Liver (tissue), 9 donors: ENCODE data around the gene GPR62. TPM values are rescaled to one million over a fixed set of nuclear protein-coding genes. Genes with fewer than 3 reads are reported as not detected.
A peak's percentile ranks its signal among the peaks of the same experiment; 100 is the strongest.

Experiments
- DNase-seq: peaks from one replicate; pipeline ENCODE4 v3.0.0-alpha.2; 2017; ENCODE audit warnings: low spot score
- H3K27ac ChIP-seq, 2 donors: one replicate each; pipeline ENCODE4 v1.7.0; 2013; ENCODE audit warnings: inconsistent platforms in 2 of 2, low read length in 2 of 2, control low read depth in 1 of 2, low read depth in 1 of 2, mild to moderate bottlenecking in 1 of 2
- H3K27me3 ChIP-seq, 4 donors: one replicate each; pipeline versions ENCODE4 v1.6.1 to v1.7.0; 2013; ENCODE audit warnings: low read length in 3 of 4, inconsistent platforms in 1 of 4, mild to moderate bottlenecking in 1 of 4, moderate library complexity in 1 of 4; ENCODE audit not compliant: control insufficient read depth in 4 of 4, insufficient read depth in 4 of 4
- H3K36me3 ChIP-seq, 4 donors: one replicate each; pipeline versions ENCODE4 v1.6.1 to v1.7.0; 2013; ENCODE audit warnings: low read length in 3 of 4, mild to moderate bottlenecking in 3 of 4, low read depth in 1 of 4, moderate library complexity in 1 of 4; ENCODE audit not compliant: control insufficient read depth in 4 of 4, insufficient read depth in 3 of 4
- H3K4me1 ChIP-seq, 4 donors: one replicate each; pipeline versions ENCODE4 v1.6.1 to v1.7.0; 2013; ENCODE audit warnings: low read length in 3 of 4, mild to moderate bottlenecking in 3 of 4, moderate library complexity in 1 of 4; ENCODE audit not compliant: control insufficient read depth in 4 of 4, insufficient read depth in 4 of 4
- H3K4me3 ChIP-seq, 3 donors: one replicate each; pipeline versions ENCODE4 v1.6.1 to v1.7.0; 2013; ENCODE audit warnings: low read length in 3 of 3, control low read depth in 1 of 3, low read depth in 1 of 3, mild to moderate bottlenecking in 1 of 3
- H3K9ac ChIP-seq, 2 donors: one replicate each; pipeline ENCODE4 v1.7.0; 2013; ENCODE audit warnings: low read length in 2 of 2, mild to moderate bottlenecking in 2 of 2, moderate library complexity in 2 of 2, control low read depth in 1 of 2, low read depth in 1 of 2
- H3K9me3 ChIP-seq, 4 donors: one replicate each; pipeline versions ENCODE4 v1.6.1 to v1.7.0; 2013; ENCODE audit warnings: low read length in 3 of 4; ENCODE audit not compliant: control insufficient read depth in 4 of 4
- FOXA1 ChIP-seq: IDR thresholded peaks from 2 replicates; pipeline ENCODE4 v1.6.1; 2016; ENCODE audit warnings: antibody characterized with exemption
- FOXA2 ChIP-seq: IDR thresholded peaks from 2 replicates; pipeline ENCODE4 v1.6.1; 2016; ENCODE audit warnings: antibody characterized with exemption
- GABPA ChIP-seq, 2 donors: IDR thresholded peaks in 1 of 2; conservative IDR thresholded peaks in 1 of 2; 2 replicates each; pipeline ENCODE4 v1.6.1; 2016; ENCODE audit warnings: antibody characterized with exemption in 2 of 2, mild to moderate bottlenecking in 1 of 2, moderate library complexity in 1 of 2
- HNF4G ChIP-seq: IDR thresholded peaks from 2 replicates; pipeline ENCODE4 v1.6.1; 2016; ENCODE audit warnings: antibody characterized with exemption
- JUND ChIP-seq, 2 donors: IDR thresholded peaks; 2 replicates each; pipeline ENCODE4 v1.6.1; 2016; ENCODE audit warnings: antibody characterized with exemption in 2 of 2
- NR2F2 ChIP-seq: IDR thresholded peaks from 2 replicates; pipeline ENCODE4 v1.6.1; 2016; ENCODE audit warnings: antibody characterized with exemption
- RAD21 ChIP-seq, 2 donors: IDR thresholded peaks; 2 replicates each; pipeline ENCODE4 v1.6.1; 2016; ENCODE audit warnings: antibody characterized with exemption in 2 of 2, mild to moderate bottlenecking in 2 of 2
- RXRA ChIP-seq, 2 donors: IDR thresholded peaks; 2 replicates each; pipeline ENCODE4 v1.6.1; 2017 to 2018; ENCODE audit warnings: antibody characterized with exemption in 2 of 2, mild to moderate bottlenecking in 1 of 2
- SP1 ChIP-seq: IDR thresholded peaks from 2 replicates; pipeline ENCODE4 v1.6.1; 2018; ENCODE audit warnings: antibody characterized with exemption, mild to moderate bottlenecking
- TAF1 ChIP-seq: conservative IDR thresholded peaks from 2 replicates; pipeline ENCODE4 v1.6.1; 2016; ENCODE audit warnings: antibody characterized with exemption, mild to moderate bottlenecking
- YY1 ChIP-seq: IDR thresholded peaks from 2 replicates; pipeline ENCODE4 v1.6.1; 2016; ENCODE audit warnings: antibody characterized with exemption, mild to moderate bottlenecking
- WGBS: extraction: QIAGEN DNeasy Blood & Tissue Kit; methylation state at CpG from one replicate; pipeline ENCODE4 v1.1.7; 2013; 5-methylcytosine and 5-hydroxymethylcytosine counted together
- polyA plus RNA-seq, 2 donors: library from polyadenylated mRNA; stranded (reverse) in 1 of 2; unstranded in 1 of 2; fragments of 200-250 nt in 1 of 2; fragments of >200 nt in 1 of 2; fragmentation: Nextera tagmentation in 1 of 2; extraction: Ambion mirVana in 1 of 2; gene quantifications; one replicate each; pipeline versions ENCODE4 v1.2.1 to v1.2.3, GENCODE V29; 2013 to 2015
- total RNA-seq, 2 donors: library from RNA; depleted of rRNA; stranded (reverse); fragments of >200 nt; gene quantifications; one replicate each; pipeline ENCODE4 v1.2.3, GENCODE V29; 2014
- TF ChIP-seq, protein P1 (sequence below): IDR thresholded peaks from 2 replicates; pipeline ENCODE4 v1.6.1; 2016; ENCODE audit warnings: antibody characterized with exemption, mild to moderate bottlenecking
- TF ChIP-seq, protein P2 (sequence below): IDR thresholded peaks from 2 replicates; pipeline ENCODE4 v1.6.1; 2016; ENCODE audit warnings: antibody characterized with exemption
- TF ChIP-seq, protein P3 (sequence below): IDR thresholded peaks from 2 replicates; pipeline ENCODE4 v1.6.1; 2016; ENCODE audit warnings: antibody characterized with exemption
- TF ChIP-seq, protein P4 (sequence below): IDR thresholded peaks from 2 replicates; pipeline ENCODE4 v1.6.1; 2016; ENCODE audit warnings: antibody characterized with exemption
- TF ChIP-seq, protein P5 (sequence below): fragments of 150-350 bp; IDR thresholded peaks from 2 replicates; pipeline ENCODE4 v1.5.1; 2017; ENCODE audit warnings: improper control_type of control experiment, low read depth, low read length; ENCODE audit not compliant: missing input control
- donor health status: healthy.
- donor health status: healthy.
- donor health status: healthy.
- donor health status: healthy.
- donor health status: healthy.

The GPR62 gene
- total and polyA plus RNA-seq, 4 donors: 0.07 to 0.08 TPM; not detected in 2

DNA sequence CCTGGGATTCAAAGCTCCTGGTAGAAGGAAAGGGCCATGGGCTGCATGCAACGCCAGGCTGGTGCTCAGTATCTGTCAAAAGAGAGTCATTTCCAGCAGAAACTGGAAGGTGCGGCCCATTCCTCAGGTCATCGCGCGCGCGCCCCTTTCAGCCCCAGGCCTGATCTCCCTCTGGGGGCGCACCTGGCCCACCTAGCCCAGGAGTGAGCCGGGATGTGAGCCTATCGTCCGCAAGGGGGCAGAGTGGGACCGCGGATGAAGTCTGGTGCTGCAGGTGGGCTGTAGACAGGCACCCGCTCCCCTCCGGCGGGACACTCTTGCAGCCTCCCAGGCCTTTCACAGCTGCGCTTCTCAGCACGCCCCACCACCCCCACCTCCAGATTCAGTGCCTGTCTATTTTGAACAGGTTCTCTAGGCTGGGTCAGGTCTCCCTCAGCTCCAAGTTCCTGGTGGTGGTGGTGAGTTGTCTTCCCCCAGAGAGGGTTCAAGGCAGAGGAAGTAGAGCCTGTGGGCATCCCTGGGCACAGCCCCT lies 46.3 kb downstream of the GPR62 start:
- H3K9ac ChIP-seq: no peak overlapping the region

DNA sequence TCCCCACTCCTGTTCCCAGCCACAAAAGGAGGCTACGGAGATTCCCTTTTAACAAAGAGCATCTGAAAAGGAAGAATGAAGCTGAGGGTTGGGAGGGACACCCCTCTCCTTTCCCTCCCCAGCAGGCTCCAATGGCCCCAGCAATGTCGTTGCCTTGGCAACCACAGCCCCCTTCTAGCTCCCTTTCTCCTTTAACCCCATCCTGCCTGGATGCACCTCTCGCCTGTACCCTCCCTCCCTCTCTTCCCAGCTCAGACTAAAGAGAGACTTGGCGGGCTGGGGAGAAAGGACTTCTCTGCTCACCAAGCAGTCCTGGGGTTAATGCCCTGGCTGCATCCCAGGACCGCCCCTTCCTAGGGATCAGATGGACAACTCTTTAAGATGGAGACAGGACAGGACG lies 47.6 kb downstream of the GPR62 start:
- TF ChIP-seq, protein P1, sequence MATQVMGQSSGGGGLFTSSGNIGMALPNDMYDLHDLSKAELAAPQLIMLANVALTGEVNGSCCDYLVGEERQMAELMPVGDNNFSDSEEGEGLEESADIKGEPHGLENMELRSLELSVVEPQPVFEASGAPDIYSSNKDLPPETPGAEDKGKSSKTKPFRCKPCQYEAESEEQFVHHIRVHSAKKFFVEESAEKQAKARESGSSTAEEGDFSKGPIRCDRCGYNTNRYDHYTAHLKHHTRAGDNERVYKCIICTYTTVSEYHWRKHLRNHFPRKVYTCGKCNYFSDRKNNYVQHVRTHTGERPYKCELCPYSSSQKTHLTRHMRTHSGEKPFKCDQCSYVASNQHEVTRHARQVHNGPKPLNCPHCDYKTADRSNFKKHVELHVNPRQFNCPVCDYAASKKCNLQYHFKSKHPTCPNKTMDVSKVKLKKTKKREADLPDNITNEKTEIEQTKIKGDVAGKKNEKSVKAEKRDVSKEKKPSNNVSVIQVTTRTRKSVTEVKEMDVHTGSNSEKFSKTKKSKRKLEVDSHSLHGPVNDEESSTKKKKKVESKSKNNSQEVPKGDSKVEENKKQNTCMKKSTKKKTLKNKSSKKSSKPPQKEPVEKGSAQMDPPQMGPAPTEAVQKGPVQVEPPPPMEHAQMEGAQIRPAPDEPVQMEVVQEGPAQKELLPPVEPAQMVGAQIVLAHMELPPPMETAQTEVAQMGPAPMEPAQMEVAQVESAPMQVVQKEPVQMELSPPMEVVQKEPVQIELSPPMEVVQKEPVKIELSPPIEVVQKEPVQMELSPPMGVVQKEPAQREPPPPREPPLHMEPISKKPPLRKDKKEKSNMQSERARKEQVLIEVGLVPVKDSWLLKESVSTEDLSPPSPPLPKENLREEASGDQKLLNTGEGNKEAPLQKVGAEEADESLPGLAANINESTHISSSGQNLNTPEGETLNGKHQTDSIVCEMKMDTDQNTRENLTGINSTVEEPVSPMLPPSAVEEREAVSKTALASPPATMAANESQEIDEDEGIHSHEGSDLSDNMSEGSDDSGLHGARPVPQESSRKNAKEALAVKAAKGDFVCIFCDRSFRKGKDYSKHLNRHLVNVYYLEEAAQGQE: no peak
- TF ChIP-seq GABPA (IDR thresholded peaks at IDR 0.05 in 1 of 2, conservative IDR thresholded peaks at IDR 0.05 in 1 of 2) (no peak), SP1 (no peak), HNF4G (no peak), RAD21 (IDR thresholded peaks at IDR 0.05) (no peak), FOXA1 (no peak), TAF1 (no peak), FOXA2 (no peak), JUND (IDR thresholded peaks at IDR 0.05) (no peak), YY1 (no peak), NR2F2 (no peak)
- TF ChIP-seq, protein P2, sequence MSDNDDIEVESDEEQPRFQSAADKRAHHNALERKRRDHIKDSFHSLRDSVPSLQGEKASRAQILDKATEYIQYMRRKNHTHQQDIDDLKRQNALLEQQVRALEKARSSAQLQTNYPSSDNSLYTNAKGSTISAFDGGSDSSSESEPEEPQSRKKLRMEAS: no peak
- TF ChIP-seq, protein P3, sequence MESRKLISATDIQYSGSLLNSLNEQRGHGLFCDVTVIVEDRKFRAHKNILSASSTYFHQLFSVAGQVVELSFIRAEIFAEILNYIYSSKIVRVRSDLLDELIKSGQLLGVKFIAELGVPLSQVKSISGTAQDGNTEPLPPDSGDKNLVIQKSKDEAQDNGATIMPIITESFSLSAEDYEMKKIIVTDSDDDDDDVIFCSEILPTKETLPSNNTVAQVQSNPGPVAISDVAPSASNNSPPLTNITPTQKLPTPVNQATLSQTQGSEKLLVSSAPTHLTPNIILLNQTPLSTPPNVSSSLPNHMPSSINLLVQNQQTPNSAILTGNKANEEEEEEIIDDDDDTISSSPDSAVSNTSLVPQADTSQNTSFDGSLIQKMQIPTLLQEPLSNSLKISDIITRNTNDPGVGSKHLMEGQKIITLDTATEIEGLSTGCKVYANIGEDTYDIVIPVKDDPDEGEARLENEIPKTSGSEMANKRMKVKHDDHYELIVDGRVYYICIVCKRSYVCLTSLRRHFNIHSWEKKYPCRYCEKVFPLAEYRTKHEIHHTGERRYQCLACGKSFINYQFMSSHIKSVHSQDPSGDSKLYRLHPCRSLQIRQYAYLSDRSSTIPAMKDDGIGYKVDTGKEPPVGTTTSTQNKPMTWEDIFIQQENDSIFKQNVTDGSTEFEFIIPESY: no peak
- TF ChIP-seq, protein P4, sequence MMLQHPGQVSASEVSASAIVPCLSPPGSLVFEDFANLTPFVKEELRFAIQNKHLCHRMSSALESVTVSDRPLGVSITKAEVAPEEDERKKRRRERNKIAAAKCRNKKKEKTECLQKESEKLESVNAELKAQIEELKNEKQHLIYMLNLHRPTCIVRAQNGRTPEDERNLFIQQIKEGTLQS: no peak
- 78% methylated on average over 6 of the region's 6 CpGs for whole genome bisulfite sequencing
- no peak for DNase-seq
- no peak overlapping the region for H3K4me3 ChIP-seq
- H3K9me3 ChIP-seq: no peaks in the 10 kb centered on the region
- H3K9ac ChIP-seq: no peak overlapping the region
- H3K27ac ChIP-seq: no peak overlapping the region
- H3K4me1 ChIP-seq: peaks cover 0 to 18% (median 1%) of the 10 kb centered on the region in 4 donors
- H3K27me3 ChIP-seq: no peaks in the 10 kb centered on the region
- no peaks in the 10 kb centered on the region for H3K36me3 ChIP-seq

More for the DNA sequence above, 46.3 kb downstream of the GPR62 start:
- peak; percentile 85 for DNase-seq
- Histone ChIP-seq H3K36me3 (no peaks in the 10 kb centered on the region), H3K27me3 (no peaks in the 10 kb centered on the region), H3K4me1 (peaks cover 0 to 18% (median 1%) of the 10 kb centered on the region in 4 donors), H3K27ac (no peak overlapping the region), H3K9me3 (no peaks in the 10 kb centered on the region), H3K4me3 (no peak overlapping the region)
- 2% methylated on average over 18 of the region's 18 CpGs for WGBS
- TF ChIP-seq RAD21 (IDR thresholded peaks at IDR 0.05): peak; percentile 89 to 96
- TF ChIP-seq, protein P5, sequence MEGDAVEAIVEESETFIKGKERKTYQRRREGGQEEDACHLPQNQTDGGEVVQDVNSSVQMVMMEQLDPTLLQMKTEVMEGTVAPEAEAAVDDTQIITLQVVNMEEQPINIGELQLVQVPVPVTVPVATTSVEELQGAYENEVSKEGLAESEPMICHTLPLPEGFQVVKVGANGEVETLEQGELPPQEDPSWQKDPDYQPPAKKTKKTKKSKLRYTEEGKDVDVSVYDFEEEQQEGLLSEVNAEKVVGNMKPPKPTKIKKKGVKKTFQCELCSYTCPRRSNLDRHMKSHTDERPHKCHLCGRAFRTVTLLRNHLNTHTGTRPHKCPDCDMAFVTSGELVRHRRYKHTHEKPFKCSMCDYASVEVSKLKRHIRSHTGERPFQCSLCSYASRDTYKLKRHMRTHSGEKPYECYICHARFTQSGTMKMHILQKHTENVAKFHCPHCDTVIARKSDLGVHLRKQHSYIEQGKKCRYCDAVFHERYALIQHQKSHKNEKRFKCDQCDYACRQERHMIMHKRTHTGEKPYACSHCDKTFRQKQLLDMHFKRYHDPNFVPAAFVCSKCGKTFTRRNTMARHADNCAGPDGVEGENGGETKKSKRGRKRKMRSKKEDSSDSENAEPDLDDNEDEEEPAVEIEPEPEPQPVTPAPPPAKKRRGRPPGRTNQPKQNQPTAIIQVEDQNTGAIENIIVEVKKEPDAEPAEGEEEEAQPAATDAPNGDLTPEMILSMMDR: peak; percentile 77
- TF ChIP-seq RXRA (IDR thresholded peaks at IDR 0.05): no peak
